ENCODE data around the gene GPR157. TPM values are rescaled to one million over a fixed set of nuclear protein-coding genes. Genes with fewer than 3 reads are reported as not detected.

The GPR157 gene
- total and polyA plus RNA-seq, 10 of the 15 experiments (the other 5 are each of a cell fraction or from before 2014, with no cell fraction given) = 0.66 to 15.9 (median 3.1) TPM

DNA sequence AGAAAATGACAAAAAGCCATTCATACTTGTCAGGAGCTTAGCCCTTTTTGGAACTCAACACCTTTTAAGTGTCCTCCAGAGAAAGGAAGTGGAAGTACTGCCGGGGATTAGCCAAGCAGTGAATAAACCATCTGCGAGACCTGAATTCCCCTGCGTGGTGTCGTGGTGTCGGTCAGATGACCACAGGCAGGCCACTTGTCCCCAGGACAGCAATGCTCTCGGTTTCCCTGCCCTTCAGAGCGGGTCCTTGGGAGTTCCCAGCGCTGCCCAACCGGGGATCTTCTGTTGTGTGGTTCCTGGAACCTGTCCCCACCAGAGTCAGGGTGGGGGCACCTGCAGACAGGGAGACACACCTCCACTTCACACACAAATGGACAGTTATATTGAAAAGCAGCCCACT lies 9.2 kb downstream of the GPR157 start (continued):
- TF ChIP-seq, protein P1, sequence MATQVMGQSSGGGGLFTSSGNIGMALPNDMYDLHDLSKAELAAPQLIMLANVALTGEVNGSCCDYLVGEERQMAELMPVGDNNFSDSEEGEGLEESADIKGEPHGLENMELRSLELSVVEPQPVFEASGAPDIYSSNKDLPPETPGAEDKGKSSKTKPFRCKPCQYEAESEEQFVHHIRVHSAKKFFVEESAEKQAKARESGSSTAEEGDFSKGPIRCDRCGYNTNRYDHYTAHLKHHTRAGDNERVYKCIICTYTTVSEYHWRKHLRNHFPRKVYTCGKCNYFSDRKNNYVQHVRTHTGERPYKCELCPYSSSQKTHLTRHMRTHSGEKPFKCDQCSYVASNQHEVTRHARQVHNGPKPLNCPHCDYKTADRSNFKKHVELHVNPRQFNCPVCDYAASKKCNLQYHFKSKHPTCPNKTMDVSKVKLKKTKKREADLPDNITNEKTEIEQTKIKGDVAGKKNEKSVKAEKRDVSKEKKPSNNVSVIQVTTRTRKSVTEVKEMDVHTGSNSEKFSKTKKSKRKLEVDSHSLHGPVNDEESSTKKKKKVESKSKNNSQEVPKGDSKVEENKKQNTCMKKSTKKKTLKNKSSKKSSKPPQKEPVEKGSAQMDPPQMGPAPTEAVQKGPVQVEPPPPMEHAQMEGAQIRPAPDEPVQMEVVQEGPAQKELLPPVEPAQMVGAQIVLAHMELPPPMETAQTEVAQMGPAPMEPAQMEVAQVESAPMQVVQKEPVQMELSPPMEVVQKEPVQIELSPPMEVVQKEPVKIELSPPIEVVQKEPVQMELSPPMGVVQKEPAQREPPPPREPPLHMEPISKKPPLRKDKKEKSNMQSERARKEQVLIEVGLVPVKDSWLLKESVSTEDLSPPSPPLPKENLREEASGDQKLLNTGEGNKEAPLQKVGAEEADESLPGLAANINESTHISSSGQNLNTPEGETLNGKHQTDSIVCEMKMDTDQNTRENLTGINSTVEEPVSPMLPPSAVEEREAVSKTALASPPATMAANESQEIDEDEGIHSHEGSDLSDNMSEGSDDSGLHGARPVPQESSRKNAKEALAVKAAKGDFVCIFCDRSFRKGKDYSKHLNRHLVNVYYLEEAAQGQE (IDR thresholded peaks at IDR 0.05; ENCODE audit: low read depth, low read length) = no peak
- TF ChIP-seq, protein P2, sequence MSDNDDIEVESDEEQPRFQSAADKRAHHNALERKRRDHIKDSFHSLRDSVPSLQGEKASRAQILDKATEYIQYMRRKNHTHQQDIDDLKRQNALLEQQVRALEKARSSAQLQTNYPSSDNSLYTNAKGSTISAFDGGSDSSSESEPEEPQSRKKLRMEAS (IDR thresholded peaks at IDR 0.05; ENCODE audit: low read depth, low read length) = peak; percentile 52; the same call in 1 of the 2 replicates
- TF ChIP-seq TBL1XR1 (IDR thresholded peaks at IDR 0.05; ENCODE audit: low read depth, low read length) = peak; percentile 53; the same call in 1 of the 2 replicates
- TF ChIP-seq ZNF384 (IDR thresholded peaks at IDR 0.05; ENCODE audit: borderline replicate concordance, low read depth, low read length) = no peak
- peak; percentile 80 to 88 for TF ChIP-seq EP300 (IDR thresholded peaks at IDR 0.05; ENCODE audit: borderline replicate concordance in 1 of 2, control insufficient read depth in 1 of 2, low read depth in 2 of 2, low read length in 2 of 2)
- TF ChIP-seq NR2F1 (conservative IDR thresholded peaks at IDR 0.05) = peak; percentile 71; the same call in 1 of the 2 replicates
- no peak; the same call in 1 of the 2 replicates for TF ChIP-seq SMC3 (IDR thresholded peaks at IDR 0.05; ENCODE audit: borderline replicate concordance, low read length)
- no peak for TF ChIP-seq ZNF217 (IDR thresholded peaks at IDR 0.05)
- TF ChIP-seq, protein P3, sequence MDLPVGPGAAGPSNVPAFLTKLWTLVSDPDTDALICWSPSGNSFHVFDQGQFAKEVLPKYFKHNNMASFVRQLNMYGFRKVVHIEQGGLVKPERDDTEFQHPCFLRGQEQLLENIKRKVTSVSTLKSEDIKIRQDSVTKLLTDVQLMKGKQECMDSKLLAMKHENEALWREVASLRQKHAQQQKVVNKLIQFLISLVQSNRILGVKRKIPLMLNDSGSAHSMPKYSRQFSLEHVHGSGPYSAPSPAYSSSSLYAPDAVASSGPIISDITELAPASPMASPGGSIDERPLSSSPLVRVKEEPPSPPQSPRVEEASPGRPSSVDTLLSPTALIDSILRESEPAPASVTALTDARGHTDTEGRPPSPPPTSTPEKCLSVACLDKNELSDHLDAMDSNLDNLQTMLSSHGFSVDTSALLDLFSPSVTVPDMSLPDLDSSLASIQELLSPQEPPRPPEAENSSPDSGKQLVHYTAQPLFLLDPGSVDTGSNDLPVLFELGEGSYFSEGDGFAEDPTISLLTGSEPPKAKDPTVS (IDR thresholded peaks at IDR 0.05; ENCODE audit: low read depth, low read length) = no peak
- no peak for TF ChIP-seq PML (IDR thresholded peaks at IDR 0.05; ENCODE audit: low read length)
- TF ChIP-seq, protein P4, sequence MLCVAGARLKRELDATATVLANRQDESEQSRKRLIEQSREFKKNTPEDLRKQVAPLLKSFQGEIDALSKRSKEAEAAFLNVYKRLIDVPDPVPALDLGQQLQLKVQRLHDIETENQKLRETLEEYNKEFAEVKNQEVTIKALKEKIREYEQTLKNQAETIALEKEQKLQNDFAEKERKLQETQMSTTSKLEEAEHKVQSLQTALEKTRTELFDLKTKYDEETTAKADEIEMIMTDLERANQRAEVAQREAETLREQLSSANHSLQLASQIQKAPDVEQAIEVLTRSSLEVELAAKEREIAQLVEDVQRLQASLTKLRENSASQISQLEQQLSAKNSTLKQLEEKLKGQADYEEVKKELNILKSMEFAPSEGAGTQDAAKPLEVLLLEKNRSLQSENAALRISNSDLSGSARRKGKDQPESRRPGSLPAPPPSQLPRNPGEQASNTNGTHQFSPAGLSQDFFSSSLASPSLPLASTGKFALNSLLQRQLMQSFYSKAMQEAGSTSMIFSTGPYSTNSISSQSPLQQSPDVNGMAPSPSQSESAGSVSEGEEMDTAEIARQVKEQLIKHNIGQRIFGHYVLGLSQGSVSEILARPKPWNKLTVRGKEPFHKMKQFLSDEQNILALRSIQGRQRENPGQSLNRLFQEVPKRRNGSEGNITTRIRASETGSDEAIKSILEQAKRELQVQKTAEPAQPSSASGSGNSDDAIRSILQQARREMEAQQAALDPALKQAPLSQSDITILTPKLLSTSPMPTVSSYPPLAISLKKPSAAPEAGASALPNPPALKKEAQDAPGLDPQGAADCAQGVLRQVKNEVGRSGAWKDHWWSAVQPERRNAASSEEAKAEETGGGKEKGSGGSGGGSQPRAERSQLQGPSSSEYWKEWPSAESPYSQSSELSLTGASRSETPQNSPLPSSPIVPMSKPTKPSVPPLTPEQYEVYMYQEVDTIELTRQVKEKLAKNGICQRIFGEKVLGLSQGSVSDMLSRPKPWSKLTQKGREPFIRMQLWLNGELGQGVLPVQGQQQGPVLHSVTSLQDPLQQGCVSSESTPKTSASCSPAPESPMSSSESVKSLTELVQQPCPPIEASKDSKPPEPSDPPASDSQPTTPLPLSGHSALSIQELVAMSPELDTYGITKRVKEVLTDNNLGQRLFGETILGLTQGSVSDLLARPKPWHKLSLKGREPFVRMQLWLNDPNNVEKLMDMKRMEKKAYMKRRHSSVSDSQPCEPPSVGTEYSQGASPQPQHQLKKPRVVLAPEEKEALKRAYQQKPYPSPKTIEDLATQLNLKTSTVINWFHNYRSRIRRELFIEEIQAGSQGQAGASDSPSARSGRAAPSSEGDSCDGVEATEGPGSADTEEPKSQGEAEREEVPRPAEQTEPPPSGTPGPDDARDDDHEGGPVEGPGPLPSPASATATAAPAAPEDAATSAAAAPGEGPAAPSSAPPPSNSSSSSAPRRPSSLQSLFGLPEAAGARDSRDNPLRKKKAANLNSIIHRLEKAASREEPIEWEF (IDR thresholded peaks at IDR 0.05; ENCODE audit: insufficient replicate concordance, low read depth, low read length) = peak; percentile 39
- TF ChIP-seq DPF2 (IDR thresholded peaks at IDR 0.05) = peak; percentile 84
- no peak for TF ChIP-seq ZNF274 (IDR thresholded peaks at IDR 0.05; ENCODE audit: insufficient read depth, insufficient read length)
- TF ChIP-seq RUNX3 (IDR thresholded peaks at IDR 0.05; ENCODE audit: low read length) = peak; percentile 94
- TF ChIP-seq MTA3 (IDR thresholded peaks at IDR 0.05; ENCODE audit: borderline replicate concordance, low read length) = peak; percentile 47; the same call in 1 of the 2 replicates
- 0 out of 2 replicates have a peak, but pooled peaks have one; percentile 64 for TF ChIP-seq RCOR1 (conservative IDR thresholded peaks at IDR 0.05; ENCODE audit: low read depth, low read length)
- peak; percentile 57; the same call in 1 of the 2 replicates for TF ChIP-seq ATF7 (IDR thresholded peaks at IDR 0.05; ENCODE audit: low read depth)
- no peak for TF ChIP-seq SREBF2 (IDR thresholded peaks at IDR 0.05; ENCODE audit: low read length)
- TF ChIP-seq, protein P5, sequence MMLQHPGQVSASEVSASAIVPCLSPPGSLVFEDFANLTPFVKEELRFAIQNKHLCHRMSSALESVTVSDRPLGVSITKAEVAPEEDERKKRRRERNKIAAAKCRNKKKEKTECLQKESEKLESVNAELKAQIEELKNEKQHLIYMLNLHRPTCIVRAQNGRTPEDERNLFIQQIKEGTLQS (IDR thresholded peaks at IDR 0.05; ENCODE audit: borderline replicate concordance, extremely low read depth, low read depth, low read length) = no peak
- no peak for TF ChIP-seq GABPA (IDR thresholded peaks at IDR 0.05; ENCODE audit: low read depth)
- TF ChIP-seq CBX5 (IDR thresholded peaks at IDR 0.05; ENCODE audit: low read depth) = no peak
